ENCODE measurements around the gene MICU1. TPM values are rescaled to one million over a fixed set of nuclear protein-coding genes. Genes with fewer than 3 reads are reported as not detected.

MICU1 gene
- total RNA-seq, 1 donor from 2014 or later = 37.2 TPM

DNA sequence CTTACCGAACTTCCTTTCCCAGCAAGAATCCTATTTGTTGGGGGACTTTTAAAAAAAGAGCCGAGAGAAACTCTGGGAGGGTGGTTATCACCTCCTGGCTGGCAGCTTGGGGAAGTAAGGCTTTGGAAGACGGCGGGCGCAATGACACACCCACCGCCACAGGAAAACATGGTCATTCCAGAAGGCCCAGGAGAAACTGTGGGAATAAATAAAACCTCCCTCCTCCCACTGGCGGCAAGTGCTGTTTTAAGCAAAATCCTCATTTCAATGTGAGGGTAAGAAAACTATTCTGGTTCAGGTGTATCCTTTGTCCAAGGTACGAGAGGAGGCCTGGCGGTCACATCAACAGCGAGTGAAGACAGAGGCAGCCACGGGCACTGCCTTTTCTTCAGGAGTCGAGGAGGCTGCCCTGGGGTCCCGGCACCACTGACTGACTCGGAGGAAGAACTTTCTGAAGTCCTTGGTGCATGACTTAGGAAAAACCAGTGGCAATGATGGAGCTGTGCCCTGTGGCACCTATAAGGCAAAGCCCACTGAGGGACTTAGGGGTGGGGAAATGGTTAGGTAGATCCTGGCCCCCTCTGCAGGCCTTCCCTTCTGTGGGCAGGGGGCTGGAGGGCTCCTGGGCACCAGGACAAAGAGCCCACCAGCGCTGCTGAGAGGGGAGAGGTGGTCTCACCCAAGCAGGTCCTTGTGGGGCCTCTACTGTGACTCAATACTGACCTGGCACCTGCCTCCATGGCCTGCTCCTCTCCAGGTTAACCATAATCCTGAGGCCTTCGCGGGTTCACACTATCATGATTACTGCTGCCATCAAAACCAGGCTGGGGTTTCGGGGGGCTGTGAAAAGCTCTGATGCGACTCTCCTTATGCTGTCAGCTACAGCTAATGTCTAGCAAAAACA is 292.5 kb downstream of the MICU1 start:
- no peak overlapping the region for H3K4me3 ChIP-seq (ENCODE audit: low read depth, low read length)
- peaks cover 2% of the 10 kb centered on the region for H3K36me3 ChIP-seq (ENCODE audit: control insufficient read depth, insufficient read depth, low read length)
- no peaks in the 10 kb centered on the region for H3K27me3 ChIP-seq (ENCODE audit: control insufficient read depth, insufficient read depth, low read length)
- DNase-seq (ENCODE audit: low read depth) = no peak
- TF ChIP-seq, protein P1, sequence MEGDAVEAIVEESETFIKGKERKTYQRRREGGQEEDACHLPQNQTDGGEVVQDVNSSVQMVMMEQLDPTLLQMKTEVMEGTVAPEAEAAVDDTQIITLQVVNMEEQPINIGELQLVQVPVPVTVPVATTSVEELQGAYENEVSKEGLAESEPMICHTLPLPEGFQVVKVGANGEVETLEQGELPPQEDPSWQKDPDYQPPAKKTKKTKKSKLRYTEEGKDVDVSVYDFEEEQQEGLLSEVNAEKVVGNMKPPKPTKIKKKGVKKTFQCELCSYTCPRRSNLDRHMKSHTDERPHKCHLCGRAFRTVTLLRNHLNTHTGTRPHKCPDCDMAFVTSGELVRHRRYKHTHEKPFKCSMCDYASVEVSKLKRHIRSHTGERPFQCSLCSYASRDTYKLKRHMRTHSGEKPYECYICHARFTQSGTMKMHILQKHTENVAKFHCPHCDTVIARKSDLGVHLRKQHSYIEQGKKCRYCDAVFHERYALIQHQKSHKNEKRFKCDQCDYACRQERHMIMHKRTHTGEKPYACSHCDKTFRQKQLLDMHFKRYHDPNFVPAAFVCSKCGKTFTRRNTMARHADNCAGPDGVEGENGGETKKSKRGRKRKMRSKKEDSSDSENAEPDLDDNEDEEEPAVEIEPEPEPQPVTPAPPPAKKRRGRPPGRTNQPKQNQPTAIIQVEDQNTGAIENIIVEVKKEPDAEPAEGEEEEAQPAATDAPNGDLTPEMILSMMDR (IDR thresholded peaks at IDR 0.05; ENCODE audit: insufficient read depth, low read length, poor library complexity, severe bottlenecking) = no peak

DNA sequence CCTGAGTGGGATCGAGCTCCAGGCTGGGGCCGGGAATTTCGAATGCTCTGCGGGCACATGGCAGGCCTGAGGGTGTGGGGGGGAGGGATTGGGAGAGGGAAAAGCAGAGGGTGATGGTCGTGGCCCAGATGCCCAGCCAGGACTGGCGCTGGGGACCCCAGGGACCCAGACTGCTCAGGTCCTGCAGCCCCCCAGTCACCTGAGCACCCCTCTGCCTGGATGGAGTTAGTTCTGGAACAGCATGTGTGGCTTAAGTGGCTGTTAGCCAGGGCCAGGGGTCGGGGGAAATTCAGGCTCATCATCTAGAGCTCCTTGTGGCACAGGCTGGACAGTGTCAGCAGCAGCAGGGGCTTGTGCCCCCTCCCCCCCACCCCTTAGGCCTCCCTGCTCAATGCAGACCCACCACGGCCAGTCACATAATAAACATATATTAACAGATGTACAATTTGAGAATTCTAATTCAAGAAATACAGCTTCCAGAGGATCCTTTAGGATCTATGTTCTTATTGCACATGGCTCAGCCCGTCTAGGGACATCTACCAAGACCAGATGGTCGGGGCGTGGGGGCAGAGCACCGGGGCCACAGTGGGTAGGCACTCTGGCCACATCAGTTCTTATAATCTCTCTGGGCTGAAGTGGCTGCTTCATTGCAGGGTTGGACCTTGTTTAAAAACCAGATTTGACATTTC is 293.3 kb downstream of the MICU1 start:
- no peaks in the 10 kb centered on the region for H3K27me3 ChIP-seq (ENCODE audit: control insufficient read depth, insufficient read depth, low read length)
- no peak for DNase-seq (ENCODE audit: low read depth)
- TF ChIP-seq, protein P1 (IDR thresholded peaks at IDR 0.05; ENCODE audit: insufficient read depth, low read length, poor library complexity, severe bottlenecking) = no peak
- no peak overlapping the region for H3K4me3 ChIP-seq (ENCODE audit: low read depth, low read length)
- H3K36me3 ChIP-seq (ENCODE audit: control insufficient read depth, insufficient read depth, low read length) = peaks cover 2% of the 10 kb centered on the region

- H3K4me3 ChIP-seq (ENCODE audit: low read depth, low read length) = no peak overlapping the region
- peaks cover 2% of the 10 kb centered on the region for H3K36me3 ChIP-seq (ENCODE audit: control insufficient read depth, insufficient read depth, low read length)
- TF ChIP-seq, protein P1 (IDR thresholded peaks at IDR 0.05; ENCODE audit: insufficient read depth, low read length, poor library complexity, severe bottlenecking) = peak; percentile 40
- DNase-seq (ENCODE audit: low read depth) = peak; percentile 88
- H3K27me3 ChIP-seq (ENCODE audit: control insufficient read depth, insufficient read depth, low read length) = no peaks in the 10 kb centered on the region
These were observed 294.1 kb downstream of the MICU1 start for GRCh38 chr10:72331575-72332422.

DNA sequence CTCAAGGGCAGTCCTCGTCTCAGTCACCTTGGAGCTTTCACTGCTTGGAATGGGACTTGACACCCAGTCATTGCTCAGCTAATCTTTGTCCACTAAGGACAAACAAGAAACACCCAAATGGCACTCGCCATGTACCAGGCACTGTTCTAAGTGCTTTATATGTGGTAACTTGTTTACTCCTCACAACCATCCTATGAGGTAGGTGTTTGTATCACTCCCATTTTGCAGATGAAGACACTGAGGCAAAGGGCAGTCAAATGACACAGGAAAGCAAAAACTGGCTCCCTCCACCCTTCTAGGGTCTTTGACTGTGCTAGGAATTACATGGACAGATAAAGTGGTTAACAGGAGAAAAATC is 295.8 kb downstream of the MICU1 start:
- Histone ChIP-seq H3K27me3 (ENCODE audit: control insufficient read depth, insufficient read depth, low read length) (no peaks in the 10 kb centered on the region), H3K4me3 (ENCODE audit: low read depth, low read length) (no peak overlapping the region), H3K36me3 (ENCODE audit: control insufficient read depth, insufficient read depth, low read length) (peaks cover 2% of the 10 kb centered on the region)
- DNase-seq (ENCODE audit: low read depth) = no peak
- TF ChIP-seq, protein P1 (IDR thresholded peaks at IDR 0.05; ENCODE audit: insufficient read depth, low read length, poor library complexity, severe bottlenecking) = no peak

GRCh38 chr10:72329290-72330068 is 296.4 kb downstream of the MICU1 start:
- H3K4me3 ChIP-seq (ENCODE audit: low read depth, low read length) = no peak overlapping the region
- peaks cover 2% of the 10 kb centered on the region for H3K36me3 ChIP-seq (ENCODE audit: control insufficient read depth, insufficient read depth, low read length)
- DNase-seq (ENCODE audit: low read depth) = no peak
- TF ChIP-seq, protein P1 (IDR thresholded peaks at IDR 0.05; ENCODE audit: insufficient read depth, low read length, poor library complexity, severe bottlenecking) = no peak
- H3K27me3 ChIP-seq (ENCODE audit: control insufficient read depth, insufficient read depth, low read length) = no peaks in the 10 kb centered on the region
